ENCODE results near the gene PPP4R2.
A peak's percentile ranks its signal among the peaks of the same experiment; 100 is the strongest.

Gene PPP4R2

GRCh38 chr3:72996121-72996472 lies 514 bp upstream of the PPP4R2 start:
- peaks cover 4 to 9% of the 10 kb centered on the region in 2 experiments for H3K4me1 ChIP-seq (ENCODE audit: control insufficient read depth in 1 of 2, insufficient read depth in 2 of 2, low read length in 2 of 2)
- H3K36me3 ChIP-seq (ENCODE audit: control insufficient read depth in 1 of 2, insufficient read depth in 2 of 2, low read length in 2 of 2), result peaks cover under 1 to 3% of the 10 kb centered on the region in 2 experiments
- no peak overlapping the region for H3K23ac ChIP-seq (ENCODE audit: low read length)
- H2BK12ac ChIP-seq (ENCODE audit: low read length), result peak overlapping the region; percentile 59
- H3K27ac ChIP-seq (ENCODE audit: low read depth, low read length), result peak overlapping the region; percentile 79
- peak overlapping the region; percentile 39 for H2AK5ac ChIP-seq (ENCODE audit: low read length)
- H4K12ac ChIP-seq (ENCODE audit: low read depth, low read length), result peak overlapping the region; percentile 79
- no peak for DNase-seq
- no peaks in the 10 kb centered on the region for H3K27me3 ChIP-seq (ENCODE audit: insufficient read depth, low read length)
- H2AFZ ChIP-seq (ENCODE audit: insufficient read depth, low read length, poor library complexity), result peak overlapping the region; percentile 96
- peak overlapping the region; percentile 74 for H2BK120ac ChIP-seq (ENCODE audit: insufficient read depth, low read length, poor library complexity)
- H3K18ac ChIP-seq (ENCODE audit: low read length), result peak overlapping the region; percentile 91
- peaks cover 13% of the 10 kb centered on the region for H3K79me1 ChIP-seq (ENCODE audit: low read length)
- H3K9ac ChIP-seq (ENCODE audit: low read length), result peak overlapping the region; percentile 74
- H3K4ac ChIP-seq (ENCODE audit: low read depth, low read length), result peak overlapping the region; percentile 72
- H3K79me2 ChIP-seq (ENCODE audit: control insufficient read depth, insufficient read depth, low read length, poor library complexity), result peaks cover 11% of the 10 kb centered on the region
- no CpG with 5 or more reads among the region's 20 CpGs for WGBS (ENCODE audit: extremely low coverage, insufficient coverage, insufficient read length)
- peak overlapping the region; percentile 65 for H3K4me2 ChIP-seq (ENCODE audit: low read length)
- H3K4me3 ChIP-seq (ENCODE audit: low read depth, low read length), result peak overlapping the region; percentile 67
- H3K9me3 ChIP-seq (ENCODE audit: insufficient read depth, low read depth, low read length), result no peaks in the 10 kb centered on the region
- peak overlapping the region; percentile 87 for H4K91ac ChIP-seq (ENCODE audit: low read depth, low read length)
- peak overlapping the region; percentile 97 for H4K8ac ChIP-seq (ENCODE audit: low read depth, low read length)
- H2BK5ac ChIP-seq (ENCODE audit: low read depth, low read length, poor library complexity), result peak overlapping the region; percentile 82
- H3K14ac ChIP-seq (ENCODE audit: low read length), result peak overlapping the region; percentile 69

GRCh38 chr3:72997421-72997961 lies 880 bp downstream of the PPP4R2 start:
- no peak overlapping the region for H2AK5ac ChIP-seq (ENCODE audit: low read length)
- DNase-seq, result peak; percentile 24 to 59
- peak overlapping the region; percentile 93 for H3K4me3 ChIP-seq (ENCODE audit: low read depth, low read length)
- peak overlapping the region; percentile 95 for H3K9ac ChIP-seq (ENCODE audit: low read length)
- WGBS (ENCODE audit: extremely low coverage, insufficient coverage, insufficient read length), result no CpG with 5 or more reads among the region's 16 CpGs
- H4K12ac ChIP-seq (ENCODE audit: low read depth, low read length), result peak overlapping the region; percentile 1
- H4K91ac ChIP-seq (ENCODE audit: low read depth, low read length), result peak overlapping the region; percentile 96
- H4K8ac ChIP-seq (ENCODE audit: low read depth, low read length), result peak overlapping the region; percentile 94
- peaks cover 15% of the 10 kb centered on the region for H3K79me2 ChIP-seq (ENCODE audit: control insufficient read depth, insufficient read depth, low read length, poor library complexity)
- H3K4me2 ChIP-seq (ENCODE audit: low read length), result peak overlapping the region; percentile 70
- H3K4me1 ChIP-seq (ENCODE audit: control insufficient read depth in 1 of 2, insufficient read depth in 2 of 2, low read length in 2 of 2), result peaks cover 4 to 9% of the 10 kb centered on the region in 2 experiments
- peak overlapping the region; percentile 97 for H3K18ac ChIP-seq (ENCODE audit: low read length)
- no peak overlapping the region for H2AFZ ChIP-seq (ENCODE audit: insufficient read depth, low read length, poor library complexity)
- H3K79me1 ChIP-seq (ENCODE audit: low read length), result peaks cover 13% of the 10 kb centered on the region
- peak overlapping the region; percentile 92 for H3K4ac ChIP-seq (ENCODE audit: low read depth, low read length)
- peak overlapping the region; percentile 96 for H2BK120ac ChIP-seq (ENCODE audit: insufficient read depth, low read length, poor library complexity)
- H3K23ac ChIP-seq (ENCODE audit: low read length), result no peak overlapping the region
- H3K27ac ChIP-seq (ENCODE audit: low read depth, low read length), result peak overlapping the region; percentile 99
- H3K9me3 ChIP-seq (ENCODE audit: insufficient read depth, low read depth, low read length), result no peaks in the 10 kb centered on the region
- peak overlapping the region; percentile 99 for H3K14ac ChIP-seq (ENCODE audit: low read length)
- H2BK5ac ChIP-seq (ENCODE audit: low read depth, low read length, poor library complexity), result peak overlapping the region; percentile 99
- no peaks in the 10 kb centered on the region for H3K27me3 ChIP-seq (ENCODE audit: insufficient read depth, low read length)
- H3K36me3 ChIP-seq (ENCODE audit: control insufficient read depth in 1 of 2, insufficient read depth in 2 of 2, low read length in 2 of 2), result peaks cover 7% of the 10 kb centered on the region in 2 experiments
- H2BK12ac ChIP-seq (ENCODE audit: low read length), result no peak overlapping the region

DNA sequence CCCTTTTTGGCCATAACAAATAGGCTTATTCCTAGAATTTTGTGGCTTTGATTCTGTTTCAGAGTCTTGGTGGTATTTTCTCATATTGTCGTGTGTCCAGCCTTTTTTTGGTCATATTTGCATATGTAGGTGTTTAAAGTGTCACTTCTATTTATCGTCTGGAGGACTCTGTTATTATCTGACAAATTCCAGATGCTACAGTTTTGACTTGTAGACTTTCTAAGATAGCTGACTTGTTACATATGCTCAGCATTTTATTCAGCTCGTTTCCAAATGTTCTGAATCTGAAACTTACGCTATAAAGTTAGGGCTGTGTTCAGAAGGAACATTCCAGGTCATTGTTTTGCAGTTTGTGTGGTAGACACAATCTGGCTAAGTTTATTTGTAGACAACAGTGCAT lies 1.9 kb downstream of the PPP4R2 start:
- DNase-seq, result no peak
- H4K12ac ChIP-seq (ENCODE audit: low read depth, low read length), result no peak overlapping the region
- no peaks in the 10 kb centered on the region for H3K27me3 ChIP-seq (ENCODE audit: insufficient read depth, low read length)
- H3K14ac ChIP-seq (ENCODE audit: low read length), result no peak overlapping the region
- H3K4me2 ChIP-seq (ENCODE audit: low read length), result peak overlapping the region; percentile 79
- peaks cover 18% of the 10 kb centered on the region for H3K79me2 ChIP-seq (ENCODE audit: control insufficient read depth, insufficient read depth, low read length, poor library complexity)
- no peak overlapping the region for H2AK5ac ChIP-seq (ENCODE audit: low read length)
- no peak overlapping the region for H3K9ac ChIP-seq (ENCODE audit: low read length)
- H3K18ac ChIP-seq (ENCODE audit: low read length), result no peak overlapping the region
- no peak overlapping the region for H3K27ac ChIP-seq (ENCODE audit: low read depth, low read length)
- H3K4me1 ChIP-seq (ENCODE audit: control insufficient read depth in 1 of 2, insufficient read depth in 2 of 2, low read length in 2 of 2), result peaks cover 4 to 11% of the 10 kb centered on the region in 2 experiments
- H3K4ac ChIP-seq (ENCODE audit: low read depth, low read length), result peak overlapping the region; percentile 53
- no peak overlapping the region for H3K23ac ChIP-seq (ENCODE audit: low read length)
- H2BK12ac ChIP-seq (ENCODE audit: low read length), result no peak overlapping the region
- WGBS (ENCODE audit: extremely low coverage, insufficient coverage, insufficient read length), result no CpG with 5 or more reads among the region's 4 CpGs
- H2BK5ac ChIP-seq (ENCODE audit: low read depth, low read length, poor library complexity), result no peak overlapping the region
- H3K36me3 ChIP-seq (ENCODE audit: control insufficient read depth in 1 of 2, insufficient read depth in 2 of 2, low read length in 2 of 2), result peaks cover 9 to 12% of the 10 kb centered on the region in 2 experiments
- no peak overlapping the region for H2AFZ ChIP-seq (ENCODE audit: insufficient read depth, low read length, poor library complexity)
- no peak overlapping the region for H2BK120ac ChIP-seq (ENCODE audit: insufficient read depth, low read length, poor library complexity)
- no peak overlapping the region for H4K91ac ChIP-seq (ENCODE audit: low read depth, low read length)
- H4K8ac ChIP-seq (ENCODE audit: low read depth, low read length), result no peak overlapping the region
- H3K9me3 ChIP-seq (ENCODE audit: insufficient read depth, low read depth, low read length), result no peaks in the 10 kb centered on the region
- H3K79me1 ChIP-seq (ENCODE audit: low read length), result peaks cover 13% of the 10 kb centered on the region
- H3K4me3 ChIP-seq (ENCODE audit: low read depth, low read length), result no peak overlapping the region

DNA sequence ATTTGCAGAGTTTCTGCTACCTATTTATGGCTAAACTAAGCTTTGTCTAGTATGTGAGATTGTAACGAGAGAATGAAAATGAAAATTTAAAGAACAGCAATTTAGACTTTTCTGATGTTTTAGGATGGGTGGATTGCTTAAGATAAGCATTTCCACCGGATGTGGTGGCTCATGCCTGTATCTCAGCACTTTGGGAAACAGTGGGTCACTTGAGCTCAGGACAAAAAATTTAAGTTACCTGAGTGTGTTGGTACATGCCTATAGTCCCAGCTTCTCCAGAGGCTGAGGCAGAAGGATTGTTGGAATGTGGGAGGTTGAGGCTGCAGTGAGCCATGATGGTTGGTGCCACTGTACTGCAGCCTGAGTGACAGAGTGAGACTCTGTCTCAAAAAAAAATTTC lies 3.3 kb downstream of the PPP4R2 start:
- no peak overlapping the region for H2AK5ac ChIP-seq (ENCODE audit: low read length)
- no peak overlapping the region for H2AFZ ChIP-seq (ENCODE audit: insufficient read depth, low read length, poor library complexity)
- H3K4ac ChIP-seq (ENCODE audit: low read depth, low read length), result peak overlapping the region; percentile 3
- 100% methylated on average over 1 of the region's 2 CpGs for WGBS (ENCODE audit: extremely low coverage, insufficient coverage, insufficient read length)
- peaks cover 26% of the 10 kb centered on the region for H3K79me2 ChIP-seq (ENCODE audit: control insufficient read depth, insufficient read depth, low read length, poor library complexity)
- no peak for DNase-seq
- no peak overlapping the region for H3K18ac ChIP-seq (ENCODE audit: low read length)
- H3K4me3 ChIP-seq (ENCODE audit: low read depth, low read length), result no peak overlapping the region
- H2BK5ac ChIP-seq (ENCODE audit: low read depth, low read length, poor library complexity), result no peak overlapping the region
- no peaks in the 10 kb centered on the region for H3K27me3 ChIP-seq (ENCODE audit: insufficient read depth, low read length)
- H2BK12ac ChIP-seq (ENCODE audit: low read length), result no peak overlapping the region
- peak overlapping the region; percentile 5 for H3K23ac ChIP-seq (ENCODE audit: low read length)
- no peak overlapping the region for H4K12ac ChIP-seq (ENCODE audit: low read depth, low read length)
- no peak overlapping the region for H3K14ac ChIP-seq (ENCODE audit: low read length)
- no peak overlapping the region for H3K27ac ChIP-seq (ENCODE audit: low read depth, low read length)
- H3K4me2 ChIP-seq (ENCODE audit: low read length), result peak overlapping the region; percentile 48
- peaks cover 13% of the 10 kb centered on the region for H3K79me1 ChIP-seq (ENCODE audit: low read length)
- H3K9ac ChIP-seq (ENCODE audit: low read length), result no peak overlapping the region
- peaks cover 15 to 17% of the 10 kb centered on the region in 2 experiments for H3K36me3 ChIP-seq (ENCODE audit: control insufficient read depth in 1 of 2, insufficient read depth in 2 of 2, low read length in 2 of 2)
- no peaks in the 10 kb centered on the region for H3K9me3 ChIP-seq (ENCODE audit: insufficient read depth, low read depth, low read length)
- no peak overlapping the region for H4K8ac ChIP-seq (ENCODE audit: low read depth, low read length)
- H4K91ac ChIP-seq (ENCODE audit: low read depth, low read length), result no peak overlapping the region
- peaks cover 4 to 9% of the 10 kb centered on the region in 2 experiments for H3K4me1 ChIP-seq (ENCODE audit: control insufficient read depth in 1 of 2, insufficient read depth in 2 of 2, low read length in 2 of 2)
- H2BK120ac ChIP-seq (ENCODE audit: insufficient read depth, low read length, poor library complexity), result no peak overlapping the region

All from trophoblast cell (in vitro differentiated cells and primary cell).